GM19468 (cell line): ENCODE data around the gene NDUFS6.

Experiments
- ATAC-seq: cut with Tn5 transposase; IDR thresholded peaks from one replicate; pipeline ENCODE4 v1.9.1; 2021; ENCODE audit warnings: mild to moderate bottlenecking, moderate library complexity, moderate number of reproducible peaks; ENCODE audit not compliant: unreplicated experiment; ENCODE audit errors: extremely low read depth

NDUFS6 gene

DNA sequence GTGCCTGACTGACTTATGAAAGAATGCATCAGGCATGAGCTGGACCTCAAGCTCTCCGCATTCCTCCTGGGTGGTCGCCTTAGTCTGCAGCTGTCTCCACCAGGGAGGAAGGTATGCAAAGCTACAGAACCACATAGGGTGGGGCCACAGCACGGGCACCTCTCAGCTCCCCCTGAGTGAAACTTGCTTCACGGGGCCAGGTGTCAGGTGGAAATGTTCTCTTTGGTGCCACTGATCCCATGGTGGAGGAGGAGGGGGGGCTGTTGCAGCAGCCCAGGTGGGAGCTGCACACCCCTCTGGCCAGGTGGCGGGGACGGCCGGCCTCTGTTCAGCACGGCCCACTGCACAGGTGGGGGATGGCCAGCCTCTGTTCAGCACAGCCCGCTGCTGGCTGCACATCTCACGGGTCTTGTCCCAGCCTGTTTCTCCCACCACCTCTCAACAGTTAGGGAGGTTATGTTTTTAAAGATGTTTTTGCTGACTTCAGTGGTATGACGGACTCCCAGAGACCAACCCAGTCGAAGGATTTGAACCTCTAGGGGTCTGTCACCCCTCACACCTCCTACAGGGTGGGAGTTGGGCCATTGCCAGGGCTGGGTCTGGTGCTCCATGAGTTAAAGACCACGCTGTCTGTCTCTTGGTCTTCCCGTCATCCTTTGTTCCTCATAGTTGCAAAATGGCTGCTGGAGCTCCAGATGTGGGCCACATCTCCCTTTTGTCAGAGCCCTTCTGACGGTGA lies 35.9 kb upstream of the NDUFS6 start:
- ATAC-seq = no peak

DNA sequence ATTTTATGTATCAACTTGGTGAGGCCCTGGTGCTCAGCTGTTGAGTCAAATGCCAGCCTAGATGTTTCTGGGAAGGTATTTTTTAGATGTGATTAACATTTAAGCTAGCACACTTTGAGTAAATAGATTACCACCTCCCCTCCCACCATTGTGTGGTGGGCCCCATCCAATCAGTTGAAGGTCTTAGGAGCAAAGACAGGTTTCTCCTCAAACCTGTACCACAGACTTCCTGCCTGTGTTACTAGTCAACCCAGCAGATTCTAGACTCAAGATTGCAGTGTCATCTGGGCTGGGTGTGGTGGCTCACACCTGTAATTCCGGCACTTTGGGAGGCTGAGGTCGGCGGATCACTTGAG lies 35.3 kb upstream of the NDUFS6 start:
- ATAC-seq = no peak

DNA sequence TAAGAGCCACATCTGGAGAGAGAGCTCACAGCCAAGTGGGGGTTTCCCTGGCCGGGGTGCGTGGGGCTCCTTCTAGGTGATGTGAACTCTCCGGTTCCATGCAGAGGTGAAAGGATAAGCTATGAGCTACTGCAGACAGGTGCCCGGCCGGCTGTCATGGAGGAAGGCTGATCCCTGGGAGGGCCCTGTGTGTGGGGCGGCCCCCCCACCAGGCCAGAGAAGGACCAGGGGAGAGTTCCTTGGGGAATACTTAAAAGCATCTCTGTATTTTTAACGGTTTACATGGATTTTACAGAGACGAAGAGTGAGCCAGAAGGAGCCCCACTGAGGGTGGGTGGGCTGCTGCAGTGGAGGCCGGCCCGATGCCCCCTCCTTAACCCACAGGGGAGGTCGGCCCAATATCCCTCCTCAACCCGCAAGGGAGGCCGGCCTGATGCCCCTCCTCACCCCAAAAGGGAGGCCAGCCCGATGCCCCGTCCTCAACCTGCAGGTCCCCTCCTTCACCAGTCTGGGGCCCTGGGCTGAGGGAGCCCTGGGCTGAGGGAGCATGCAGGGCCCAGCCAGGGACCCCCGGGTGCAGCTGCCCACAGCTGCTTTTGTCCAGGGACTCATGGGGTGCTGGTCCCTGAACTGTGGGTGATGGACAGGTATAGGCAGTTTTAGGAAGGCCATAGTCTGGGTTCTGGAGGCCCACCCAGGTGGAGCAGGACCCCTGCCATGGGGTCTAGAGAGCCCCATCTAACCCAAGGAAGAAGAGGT lies 33.5 kb upstream of the NDUFS6 start:
- ATAC-seq = no peak

DNA sequence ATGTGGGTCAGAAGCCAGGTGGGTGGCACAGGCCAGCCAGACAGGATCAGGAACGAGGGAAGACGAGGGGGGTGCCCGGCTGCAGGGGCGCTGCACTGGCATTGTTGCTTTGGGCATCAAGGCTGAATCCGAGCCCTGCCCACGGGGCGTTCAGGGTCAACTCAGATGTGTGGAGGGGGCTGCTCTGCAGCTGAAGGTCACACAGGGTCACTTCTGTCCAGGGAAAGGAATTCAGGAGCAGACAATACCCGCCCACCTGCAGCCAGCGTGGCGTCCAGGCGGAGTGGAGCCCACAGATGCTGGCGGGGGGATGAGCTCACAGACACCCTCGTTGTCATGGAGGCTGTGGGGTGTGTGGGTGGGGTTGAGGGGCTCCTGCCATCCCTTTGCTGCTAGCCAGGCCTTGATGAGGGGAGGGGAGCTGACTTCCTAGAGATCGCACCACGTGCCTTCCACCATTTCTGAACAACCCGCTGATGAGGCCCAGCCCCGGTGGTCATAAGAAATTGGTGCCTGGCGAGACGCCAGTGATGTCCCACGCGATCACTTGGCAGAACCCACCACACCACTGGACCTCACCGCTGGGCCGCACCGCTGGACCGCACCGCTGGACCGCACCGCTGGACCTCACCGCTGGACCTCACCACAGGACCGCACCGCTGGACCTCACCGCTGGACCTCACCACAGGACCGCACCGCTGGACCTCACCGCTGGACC lies 32.8 kb upstream of the NDUFS6 start:
- no peak for ATAC-seq

DNA sequence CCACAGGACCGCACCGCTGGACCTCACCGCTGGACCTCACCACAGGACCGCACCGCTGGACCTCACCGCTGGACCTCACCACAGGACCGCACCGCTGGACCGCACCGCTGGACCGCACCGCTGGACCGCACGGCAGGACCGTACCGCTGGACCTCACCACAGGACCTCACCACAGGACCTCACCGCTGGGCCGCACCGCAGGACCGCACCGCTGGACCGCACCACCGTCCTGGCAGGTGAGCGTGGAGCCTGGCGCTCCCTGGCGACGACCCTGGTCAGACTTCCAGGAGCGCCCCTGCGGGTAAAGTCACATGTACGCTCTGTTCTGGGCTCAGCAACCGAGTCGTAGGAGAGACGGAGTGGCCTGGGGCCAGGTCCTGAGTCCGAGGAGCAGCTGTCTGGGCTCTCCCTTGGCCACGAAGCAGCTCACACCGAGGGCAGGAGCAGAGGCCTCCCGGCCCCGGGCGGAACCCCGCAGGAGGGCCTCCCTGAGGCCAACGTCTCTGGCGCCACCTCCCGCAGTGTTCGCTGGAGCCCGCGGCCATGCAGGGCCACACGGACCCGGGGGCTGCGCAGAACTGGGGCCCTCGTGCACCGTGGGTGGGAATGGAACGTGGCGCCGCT lies 32.1 kb upstream of the NDUFS6 start:
- ATAC-seq = no peak

DNA sequence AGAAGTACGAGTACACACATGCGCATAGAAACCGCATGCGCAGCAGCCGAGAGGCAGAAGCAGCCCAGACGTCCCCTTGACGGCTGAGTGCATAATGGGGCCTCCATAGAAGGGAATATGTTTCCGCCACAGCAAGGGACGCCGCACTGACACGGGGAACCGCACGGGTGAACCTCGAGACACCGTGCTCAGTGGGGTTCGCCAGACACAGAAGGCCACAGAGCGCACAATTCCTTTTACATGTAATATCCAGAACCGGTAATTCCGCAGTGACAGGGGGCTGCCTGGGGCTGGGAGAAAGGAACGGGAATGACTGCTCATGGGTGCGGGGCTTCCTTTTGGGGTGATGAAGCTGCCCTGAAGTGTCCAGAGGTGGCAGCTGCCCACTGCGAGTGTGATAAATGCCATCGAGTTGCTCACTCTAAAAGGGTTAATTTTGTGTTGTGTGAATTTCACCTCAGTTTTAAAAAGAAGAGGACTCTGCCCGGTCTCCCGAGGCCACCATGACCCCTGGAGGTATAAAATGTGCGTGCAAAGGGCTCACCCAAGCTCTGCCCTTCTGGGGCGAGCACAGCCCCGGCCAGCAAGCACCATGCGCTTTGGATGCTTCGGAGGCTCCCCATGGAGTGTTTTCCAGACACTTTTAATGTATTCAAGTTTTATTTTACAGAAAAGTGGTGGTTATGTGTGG lies 31.3 kb upstream of the NDUFS6 start:
- ATAC-seq = no peak

DNA sequence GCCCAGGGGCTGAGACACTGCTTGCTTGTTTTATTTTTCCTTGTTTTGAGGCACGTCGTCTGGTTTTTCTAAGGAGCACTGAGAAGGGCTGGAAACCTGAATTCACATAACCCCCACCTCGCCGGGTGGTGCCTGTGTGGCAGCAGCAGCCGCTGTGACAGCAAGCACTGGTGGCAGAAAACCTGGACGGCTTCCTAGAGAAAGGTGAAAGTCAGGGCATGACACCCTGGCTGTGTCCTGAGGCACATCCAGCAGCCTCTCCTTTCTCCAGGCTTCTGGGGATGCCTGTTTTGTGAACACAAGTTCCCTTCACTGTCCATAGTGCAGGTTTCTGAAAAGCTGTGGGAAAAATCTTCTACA lies 30.8 kb upstream of the NDUFS6 start:
- ATAC-seq = no peak

DNA sequence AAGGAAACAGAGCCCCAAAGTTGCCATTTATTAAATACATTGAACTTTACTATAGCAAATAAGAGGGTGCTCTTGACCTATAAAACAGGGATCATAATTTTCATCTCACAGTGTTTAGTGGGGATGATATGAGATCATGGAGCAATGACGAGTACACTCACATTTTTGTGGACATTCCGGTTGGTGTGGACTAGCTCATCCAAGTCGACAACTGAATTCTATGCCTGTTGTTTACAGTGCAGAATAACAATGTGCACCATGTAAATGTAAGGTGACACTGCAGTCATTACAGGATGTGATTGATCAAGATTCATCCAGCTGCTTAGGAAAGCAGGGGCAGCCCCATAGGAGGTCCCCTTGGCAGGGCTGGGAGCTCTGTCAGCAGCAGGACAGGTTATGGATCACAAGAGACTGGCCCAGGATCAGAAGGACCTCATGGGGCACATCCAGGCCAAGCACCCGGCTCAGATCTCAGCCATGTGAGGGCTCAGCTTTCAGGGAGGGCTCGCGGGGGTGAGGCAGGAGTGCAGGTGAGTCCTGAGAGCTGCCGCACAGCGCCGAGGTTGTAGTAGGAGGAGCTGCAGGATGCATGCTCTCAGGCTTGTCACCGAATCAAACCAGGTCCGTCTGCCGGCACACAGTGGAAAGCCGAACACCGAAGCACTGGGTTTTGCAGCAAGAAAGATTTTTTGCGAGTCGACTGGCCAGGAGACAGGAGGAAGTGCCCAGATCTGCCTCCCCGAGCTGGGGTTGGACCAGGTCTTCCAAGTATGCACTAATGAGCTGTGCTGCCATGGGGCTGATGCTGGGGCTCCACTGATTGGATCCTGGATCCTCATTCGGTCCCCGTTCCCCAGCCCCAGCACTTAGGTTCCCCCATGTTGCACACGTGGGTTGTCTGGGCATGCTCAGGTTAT lies 29.8 kb upstream of the NDUFS6 start:
- ATAC-seq = no peak

DNA sequence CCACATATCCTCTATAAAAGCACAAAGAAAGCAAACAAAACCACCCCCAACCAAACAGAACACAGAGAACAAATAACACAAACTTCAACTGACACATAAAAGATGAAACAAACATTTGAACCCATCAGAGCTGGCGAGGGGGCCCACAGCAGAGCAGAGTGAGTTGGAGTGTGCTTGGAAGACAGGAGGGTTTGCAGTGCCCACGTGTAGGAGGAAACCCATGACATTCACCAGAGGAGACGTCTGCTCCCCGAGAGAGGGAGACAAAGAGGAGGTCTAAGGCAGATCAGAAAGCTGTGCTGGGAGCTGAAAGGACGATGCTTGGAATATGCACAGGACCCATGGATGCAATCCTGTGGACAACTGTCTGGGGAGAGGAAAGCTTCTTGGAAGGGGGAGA lies 28.6 kb upstream of the NDUFS6 start:
- no peak for ATAC-seq

DNA sequence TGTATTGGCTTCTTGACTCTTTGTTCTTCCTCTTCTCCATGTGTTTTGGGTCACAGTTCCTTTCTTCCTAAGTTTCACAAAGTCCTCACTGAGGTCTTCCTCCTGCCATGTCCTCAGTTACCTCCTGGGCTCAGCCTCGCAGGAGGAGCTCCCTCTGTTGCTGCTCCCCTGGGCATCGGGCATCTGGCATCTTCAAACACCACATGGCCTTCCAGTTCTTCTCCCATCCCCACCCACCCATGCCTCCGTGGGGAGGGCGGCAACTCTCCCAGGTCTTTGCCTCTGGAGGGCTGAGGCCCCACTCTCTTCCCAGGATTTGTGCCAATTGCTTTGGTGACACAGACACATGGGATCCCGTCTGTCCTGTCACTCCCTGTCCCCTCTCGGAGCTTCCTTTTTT lies 24.4 kb upstream of the NDUFS6 start:
- no peak for ATAC-seq

DNA sequence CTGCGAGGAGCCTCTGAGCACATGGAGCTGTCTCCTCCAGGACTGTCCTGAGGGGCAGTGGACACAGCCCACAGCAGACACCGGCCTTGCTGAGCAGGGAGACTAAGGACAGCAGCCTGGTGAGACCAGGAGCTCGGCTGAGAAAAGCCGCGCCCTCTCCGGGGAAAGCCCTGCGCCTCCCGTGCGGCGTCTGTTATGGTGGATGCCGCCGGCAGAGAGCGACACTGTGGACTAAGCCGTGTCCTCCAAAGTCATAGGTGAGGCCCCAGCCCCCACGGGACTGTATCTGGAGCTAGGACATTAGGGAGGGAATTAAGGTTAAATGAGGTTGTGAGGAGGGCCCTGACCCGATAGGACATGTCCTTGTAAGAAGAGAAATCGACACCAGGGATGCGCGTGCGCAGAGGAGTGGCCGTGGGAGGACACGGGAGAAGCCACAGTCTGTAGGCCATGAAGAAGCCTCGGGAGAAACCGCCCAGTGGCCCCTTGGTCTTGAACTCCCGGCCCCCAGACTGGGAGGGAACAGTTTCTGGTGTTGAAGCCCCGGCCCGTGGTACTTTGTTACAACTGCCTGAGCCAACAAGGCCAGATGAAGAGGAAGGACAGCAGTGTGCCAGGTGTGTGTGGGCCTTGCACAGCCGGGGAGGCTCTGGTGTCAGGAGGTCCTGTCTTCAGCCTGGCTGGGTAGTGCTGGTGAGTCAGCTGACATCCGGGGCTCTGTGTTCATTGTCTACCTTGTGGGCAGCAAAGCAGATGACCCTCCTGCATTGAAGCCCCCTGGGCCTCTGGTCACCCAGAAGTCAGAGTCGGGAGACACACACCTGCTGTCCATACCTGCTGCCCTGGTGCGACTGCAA lies 23.7 kb upstream of the NDUFS6 start:
- ATAC-seq = no peak

DNA sequence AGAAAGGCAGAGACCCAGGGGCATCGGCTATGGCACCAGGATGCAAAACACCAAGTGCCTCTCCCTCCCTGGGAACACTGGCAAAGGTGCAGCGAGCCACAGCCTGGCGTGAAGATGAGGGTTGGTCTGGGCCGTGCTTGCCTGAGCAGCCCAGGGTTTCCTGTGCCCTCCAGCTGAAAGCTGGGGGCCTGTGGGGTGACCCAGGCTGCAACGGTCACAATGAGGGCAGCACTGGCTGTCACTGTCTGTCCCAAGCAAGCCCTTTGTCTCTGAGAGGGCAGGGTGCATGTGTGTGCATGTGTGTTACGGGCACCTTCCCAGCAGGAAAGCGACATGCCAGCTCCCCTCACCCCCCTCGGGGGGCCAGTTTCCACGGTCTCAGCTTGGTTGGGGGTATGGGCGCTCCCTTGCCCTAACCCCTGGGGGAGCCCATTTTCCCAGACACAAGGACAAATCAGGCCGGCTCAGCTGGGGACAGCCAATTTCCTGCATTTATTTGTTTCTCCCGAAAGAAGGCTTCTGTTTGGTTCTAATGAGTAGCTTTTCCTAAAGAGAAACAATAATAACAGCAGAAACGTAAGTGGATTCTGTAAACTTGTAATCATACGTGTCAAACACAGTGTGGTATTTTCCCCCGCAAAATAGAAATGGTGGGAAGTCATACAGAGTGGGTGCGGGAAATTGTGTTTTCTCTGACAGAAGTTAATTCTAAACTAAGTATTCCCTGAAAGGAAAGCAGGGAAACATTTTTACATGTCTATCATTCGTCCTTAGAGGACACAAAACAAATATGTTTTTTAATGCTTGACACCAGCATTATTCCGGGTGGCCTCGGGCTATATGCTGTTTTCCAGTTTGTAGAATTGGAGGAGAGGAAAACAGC lies 22.8 kb upstream of the NDUFS6 start:
- ATAC-seq = no peak

DNA sequence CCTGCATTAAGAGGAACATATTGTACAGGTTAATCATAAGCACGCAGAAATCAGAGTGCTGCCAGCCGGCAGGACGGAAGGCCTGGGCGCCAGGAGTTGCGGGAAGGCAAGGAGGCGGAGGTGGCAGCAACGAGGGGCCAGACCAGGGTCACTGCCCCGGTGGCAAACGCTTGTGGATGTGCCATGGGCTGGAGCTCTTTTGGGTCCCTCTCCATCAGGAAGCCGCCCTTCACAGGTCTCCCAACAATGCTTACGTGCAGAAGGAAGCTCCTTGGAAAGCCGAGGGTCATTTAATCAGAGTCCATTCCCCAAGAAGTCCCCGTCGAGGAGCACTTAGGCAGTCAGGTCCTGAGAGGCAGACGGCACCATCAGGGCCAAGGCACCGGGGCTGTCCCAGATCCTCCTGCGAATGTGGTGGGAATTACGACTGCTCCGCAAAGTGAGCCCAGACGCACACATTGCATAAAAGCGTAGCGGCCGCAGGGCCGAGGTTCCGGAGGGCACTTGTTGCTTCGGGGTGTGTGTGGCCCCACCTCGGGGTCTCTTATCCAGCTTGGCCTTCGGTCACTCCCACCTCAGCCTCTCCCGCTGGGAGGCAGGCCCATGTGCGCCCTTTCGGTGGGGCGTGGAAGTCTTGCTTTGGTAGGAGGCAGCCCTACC lies 22.1 kb upstream of the NDUFS6 start:
- no peak for ATAC-seq

DNA sequence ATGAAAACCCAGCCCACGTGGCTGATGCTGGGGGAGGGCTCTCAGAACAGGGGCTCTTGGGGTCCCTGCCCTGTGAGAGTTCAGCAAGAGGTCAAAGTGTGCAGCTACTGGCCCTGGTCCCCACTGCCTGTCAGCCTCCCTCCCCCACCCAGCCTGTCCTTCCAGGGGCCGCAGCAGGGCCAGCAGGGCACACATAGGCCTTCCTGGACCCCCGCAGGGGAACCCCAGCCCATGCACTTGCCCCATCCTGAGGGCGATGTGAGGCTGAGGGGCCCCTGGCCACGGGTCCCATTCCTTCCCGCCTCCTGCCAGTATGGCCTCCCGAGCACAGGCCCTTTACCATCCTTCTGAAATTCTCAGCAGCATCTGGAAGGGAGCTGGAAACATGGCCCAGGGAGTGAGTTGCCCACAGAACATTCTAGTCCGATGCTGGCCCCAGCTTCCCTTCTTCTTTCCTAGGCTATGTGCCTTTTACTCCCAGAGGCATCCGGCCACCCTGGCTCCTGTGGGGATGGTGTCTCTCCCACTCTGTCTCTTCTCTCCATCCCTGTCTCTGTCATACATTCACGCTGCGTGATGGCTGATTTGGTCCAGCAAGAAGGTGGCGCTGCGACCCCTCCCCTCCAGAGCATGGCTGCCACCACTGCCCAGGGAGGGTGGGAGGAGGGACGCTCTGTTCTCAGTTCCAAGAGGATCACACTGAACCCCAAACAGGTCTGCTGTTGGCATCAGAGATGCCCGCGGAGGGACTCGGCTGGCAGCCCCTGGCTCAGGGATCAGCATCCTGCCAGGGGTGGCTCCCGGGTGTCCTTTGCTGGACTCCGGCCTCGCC lies 21.2 kb upstream of the NDUFS6 start:
- no peak for ATAC-seq

DNA sequence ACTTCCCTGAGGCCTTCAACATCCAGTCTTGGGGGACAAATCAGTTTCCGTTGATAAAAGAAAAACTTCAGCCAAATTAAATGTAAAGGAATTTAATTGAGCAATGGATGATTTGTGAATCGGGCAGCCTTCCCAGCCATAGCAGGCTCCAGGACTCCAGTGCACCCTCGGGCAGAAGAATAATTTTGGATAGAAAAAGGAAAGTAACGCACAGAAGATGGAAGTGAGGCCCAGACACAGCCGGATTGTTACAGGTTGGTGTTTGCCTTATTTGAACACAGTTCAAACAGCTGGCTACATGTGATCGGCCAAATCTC lies 20.6 kb upstream of the NDUFS6 start:
- ATAC-seq = no peak

DNA sequence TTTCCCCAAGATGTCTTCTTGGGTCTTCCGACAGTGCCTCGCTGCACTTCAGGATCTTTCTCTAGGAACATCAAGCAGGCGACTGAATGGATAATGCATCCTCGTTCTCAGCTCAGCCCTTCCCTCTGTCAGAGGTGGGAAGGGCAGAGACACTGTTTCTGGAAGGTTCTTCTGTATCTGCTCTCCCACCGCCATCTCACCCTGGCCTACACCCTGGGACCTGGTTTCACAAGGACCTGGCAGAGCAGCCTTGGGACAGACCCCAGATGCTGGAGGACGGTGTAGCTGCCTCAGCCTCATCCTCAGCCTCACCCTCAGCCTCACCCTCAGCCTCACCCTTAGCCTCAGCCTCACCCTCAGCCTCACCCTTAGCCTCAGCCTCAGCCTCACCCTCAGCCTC lies 20.1 kb upstream of the NDUFS6 start:
- no peak for ATAC-seq
